Vagina (tissue), 2 donors: ENCODE results near the gene CDK14.

ENCODE experiments used
- CTCF ChIP-seq, 3 experiments: fragments of 450-650 bp in 2 of 3; fragments of 200-600 bp in 1 of 3; sonication (generic) in 1 of 3; IDR thresholded peaks; one replicate each; pipeline ENCODE4 v1.5.1; 2017 to 2019; ENCODE audit warnings: antibody characterized with exemption in 3 of 3, mild to moderate bottlenecking in 2 of 3, moderate library complexity in 2 of 3
- POLR2A ChIP-seq, 2 donors: fragments of 450-650 bp; IDR thresholded peaks; one replicate each; pipeline ENCODE4 v1.6.1; 2017; ENCODE audit warnings: antibody characterized with exemption in 2 of 2, mild to moderate bottlenecking in 2 of 2, moderate library complexity in 2 of 2

GRCh38 chr7:90919816-90920215 lies 323.7 kb downstream of the CDK14 start:
- TF ChIP-seq CTCF (IDR thresholded peaks at IDR 0.05) (no peak), POLR2A (IDR thresholded peaks at IDR 0.05) (no peak)
